Gastroesophageal sphincter (tissue), 3 donors: ENCODE results near the gene RC3H2.

ENCODE experiments used
- CTCF ChIP-seq, 4 experiments: fragments of 200-600 bp in 2 of 4; fragments of 450-650 bp in 2 of 4; sonication (generic) in 1 of 4; IDR thresholded peaks; one replicate each; pipeline ENCODE4 v1.5.1; 2017 to 2019; ENCODE audit warnings: antibody characterized with exemption in 4 of 4, mild to moderate bottlenecking in 2 of 4, moderate library complexity in 2 of 4
- EP300 ChIP-seq: sonication (generic); formaldehyde crosslinking; IDR thresholded peaks from one replicate; pipeline ENCODE4 v1.6.1; 2017; ENCODE audit warnings: antibody characterized with exemption, mild to moderate bottlenecking
- POLR2A ChIP-seq, 2 donors: fragments of 450-650 bp; IDR thresholded peaks; one replicate each; pipeline ENCODE4 v1.6.1; 2017; ENCODE audit warnings: antibody characterized with exemption in 2 of 2, mild to moderate bottlenecking in 2 of 2, moderate library complexity in 1 of 2
- POLR2AphosphoS5 ChIP-seq: sonication (generic); formaldehyde crosslinking; IDR thresholded peaks from one replicate; pipeline ENCODE4 v1.6.1; 2017; ENCODE audit warnings: antibody characterized with exemption

GRCh38 chr9:122946461-122947005 is 41.4 kb upstream of the RC3H2 start:
- TF ChIP-seq CTCF (IDR thresholded peaks at IDR 0.05), result no peak
- no peak for TF ChIP-seq POLR2A (IDR thresholded peaks at IDR 0.05)
- no peak for TF ChIP-seq POLR2AphosphoS5
- TF ChIP-seq EP300, result no peak
